ENCODE measurements around the gene ARPIN. TPM values are rescaled to one million over a fixed set of nuclear protein-coding genes. Genes with fewer than 3 reads are reported as not detected.
"Not testable (repeated sequence)": the region's sequence is repeated elsewhere in the genome, so short reads cannot be mapped to it uniquely, and the experiment has no call there.

ARPIN gene
- total RNA-seq, 2 experiments from 2014 or later: not detected

DNA sequence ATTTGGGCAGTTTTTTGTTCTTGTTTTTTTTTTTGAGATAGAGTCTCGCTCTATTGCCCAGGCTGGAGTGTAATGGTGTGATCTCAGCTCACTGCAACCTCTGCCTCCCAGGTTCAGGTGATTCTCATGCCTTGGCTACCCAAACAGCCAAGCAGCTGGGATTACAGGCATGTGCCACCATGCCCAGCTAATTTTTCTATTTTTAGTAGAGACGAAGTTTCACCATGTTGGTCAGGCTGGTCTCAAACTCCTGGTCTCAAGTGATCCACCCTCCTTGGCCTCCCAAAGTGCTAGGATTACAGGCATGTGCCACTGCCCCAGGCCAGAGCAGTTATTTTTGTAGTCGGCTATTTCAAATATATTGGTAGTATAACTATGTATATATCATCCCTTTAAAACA is 27.6 kb downstream of the ARPIN start:
- H3K27ac Mint-ChIP-seq, H3K27me3 Mint-ChIP-seq, POLR2A ChIA-PET, H3K9me3 Mint-ChIP-seq, DNase-seq, H3K4me3 Mint-ChIP-seq, H3K4me1 Mint-ChIP-seq: not testable (repeated sequence)
- H3K36me3 Mint-ChIP-seq (ENCODE audit: low read depth): peaks cover 41% of the 10 kb centered on the region
- CTCF ChIA-PET: interaction anchor here (0.6 to 10.1 kb wide), 3 partner anchors 10 to 316 kb away, joined by 3 to 119 read pairs (median 6); no protein-coding TSS in a partner anchor

DNA sequence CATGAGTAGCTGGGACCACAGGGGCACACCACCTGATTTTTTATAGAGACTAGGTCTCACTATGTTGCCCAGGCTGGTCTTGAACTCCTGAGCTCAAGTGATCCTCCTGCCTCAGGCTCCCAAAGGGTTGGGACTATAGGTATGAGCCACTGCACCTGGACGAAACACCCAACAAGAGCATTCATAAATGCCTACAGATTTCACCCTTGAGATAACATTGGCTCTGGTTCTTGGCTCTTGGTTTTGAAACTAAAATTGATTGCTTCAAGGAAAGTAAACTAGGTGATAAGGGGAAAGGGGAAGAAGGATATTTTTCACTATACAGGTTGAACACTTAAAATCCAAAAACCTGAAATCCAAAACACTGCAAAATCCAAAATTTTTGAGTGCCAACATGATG is 29.2 kb downstream of the ARPIN start:
- POLR2A ChIA-PET: no interaction called here
- no peaks in the 10 kb centered on the region for H3K27me3 Mint-ChIP-seq
- CTCF ChIA-PET: interaction anchor here (1.8 to 1.9 kb wide), 2 partner anchors 10 to 122 kb away, joined by 6 read pairs; no protein-coding TSS in a partner anchor

DNA sequence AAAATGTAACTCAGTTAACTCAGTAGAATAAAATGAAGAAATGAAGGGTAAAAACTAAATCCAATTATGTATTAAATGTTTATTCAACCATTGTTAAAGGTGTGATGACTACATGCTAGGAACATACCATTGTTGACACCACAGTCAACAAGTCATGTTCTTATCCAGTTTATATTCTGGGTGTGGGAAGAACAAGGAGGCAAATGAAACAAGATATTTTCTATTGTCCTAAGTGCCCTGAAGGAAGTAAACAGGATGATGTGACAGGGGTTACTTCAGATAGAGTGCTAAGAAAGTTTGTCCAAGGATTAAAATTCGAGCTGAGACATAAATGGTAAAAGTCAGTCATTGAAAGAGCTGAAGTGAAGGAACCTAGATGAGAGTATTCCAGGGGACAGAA is 32.0 kb downstream of the ARPIN start:
- Mint-ChIP-seq H3K4me1 (no peaks in the 10 kb centered on the region), H3K27ac (no peak overlapping the region), H3K4me3 (no peak overlapping the region), H3K27me3 (no peaks in the 10 kb centered on the region), H3K36me3 (ENCODE audit: low read depth) (peaks cover 33% of the 10 kb centered on the region), H3K9me3 (no peaks in the 10 kb centered on the region)
- CTCF ChIA-PET: no interaction called here
- no peak for DNase-seq
- POLR2A ChIA-PET: no interaction called here

More for the DNA sequence above, 29.2 kb downstream of the ARPIN start:
- DNase-seq: no peak
- no peak overlapping the region for H3K27ac Mint-ChIP-seq
- no peaks in the 10 kb centered on the region for H3K9me3 Mint-ChIP-seq
- H3K4me3 Mint-ChIP-seq: no peak overlapping the region
- H3K36me3 Mint-ChIP-seq (ENCODE audit: low read depth): peaks cover 32% of the 10 kb centered on the region
- no peaks in the 10 kb centered on the region for H3K4me1 Mint-ChIP-seq

DNA sequence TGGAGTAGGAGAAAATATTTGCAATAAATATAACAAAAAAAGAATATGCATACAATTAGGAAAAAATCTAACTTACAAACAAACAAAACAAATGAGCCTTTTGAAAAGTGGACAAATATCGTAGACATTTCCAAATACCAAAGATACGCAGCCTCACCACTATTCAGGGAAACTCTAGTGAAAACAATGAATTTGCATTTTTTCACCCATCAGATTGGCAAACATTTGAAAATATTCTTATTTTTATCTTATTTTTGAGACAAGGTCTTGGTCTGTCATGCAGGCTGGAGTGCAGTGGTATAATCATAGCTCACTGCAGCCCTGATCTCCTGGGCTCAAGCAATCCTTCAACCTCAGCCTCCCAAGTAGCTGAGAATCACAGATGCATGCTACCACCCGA is 34.4 kb downstream of the ARPIN start:
- H3K27ac Mint-ChIP-seq: no peak overlapping the region
- H3K9me3 Mint-ChIP-seq: no peaks in the 10 kb centered on the region
- no peak overlapping the region for H3K4me3 Mint-ChIP-seq
- peaks cover 5% of the 10 kb centered on the region for H3K4me1 Mint-ChIP-seq
- ChIA-PET POLR2A (interaction anchor here (1.6 kb wide), 1 partner anchor 13 kb away, joined by 4 read pairs; no protein-coding TSS in a partner anchor), CTCF (interaction anchor here (0.8 to 5.8 kb wide), 2 partner anchors 117 to 137 kb away, joined by 5 to 77 read pairs; no protein-coding TSS in a partner anchor)
- no peak for DNase-seq
- H3K27me3 Mint-ChIP-seq: no peaks in the 10 kb centered on the region
- peaks cover 24% of the 10 kb centered on the region for H3K36me3 Mint-ChIP-seq (ENCODE audit: low read depth)

DNA sequence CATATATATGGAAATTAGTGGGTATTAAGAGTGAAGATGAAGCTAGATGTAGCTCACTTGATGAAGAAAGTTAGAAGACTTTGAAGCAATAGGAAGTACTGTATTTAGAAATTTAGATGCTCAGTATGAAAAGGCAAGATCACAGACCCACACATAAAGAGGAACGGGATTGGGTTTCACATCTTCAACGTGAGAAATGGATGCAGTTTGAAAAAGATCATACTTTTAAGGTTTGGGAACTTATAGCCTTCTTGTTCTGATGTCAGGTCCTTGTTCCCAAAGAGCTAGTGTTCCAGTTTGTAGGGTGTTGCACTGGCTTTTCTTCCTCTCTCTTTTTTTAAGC is 35.7 kb downstream of the ARPIN start:
- no peak overlapping the region for H3K4me3 Mint-ChIP-seq
- no peaks in the 10 kb centered on the region for H3K27me3 Mint-ChIP-seq
- ChIA-PET POLR2A (interaction anchor here (1.1 to 1.4 kb wide), 3 partner anchors 14 to 62 kb away, joined by 3 to 7 read pairs (median 4); partner anchors contain the start of genes ANPEP and AP3S2), CTCF (interaction anchor here (1.2 to 6.6 kb wide), 8 partner anchors 12 to 136 kb away, joined by 3 to 168 read pairs (median 8); partner anchors contain the start of gene AP3S2)
- peaks cover 22% of the 10 kb centered on the region for H3K36me3 Mint-ChIP-seq (ENCODE audit: low read depth)
- peaks cover 5% of the 10 kb centered on the region for H3K4me1 Mint-ChIP-seq
- DNase-seq: no peak
- no peak overlapping the region for H3K27ac Mint-ChIP-seq
- no peaks in the 10 kb centered on the region for H3K9me3 Mint-ChIP-seq

DNA sequence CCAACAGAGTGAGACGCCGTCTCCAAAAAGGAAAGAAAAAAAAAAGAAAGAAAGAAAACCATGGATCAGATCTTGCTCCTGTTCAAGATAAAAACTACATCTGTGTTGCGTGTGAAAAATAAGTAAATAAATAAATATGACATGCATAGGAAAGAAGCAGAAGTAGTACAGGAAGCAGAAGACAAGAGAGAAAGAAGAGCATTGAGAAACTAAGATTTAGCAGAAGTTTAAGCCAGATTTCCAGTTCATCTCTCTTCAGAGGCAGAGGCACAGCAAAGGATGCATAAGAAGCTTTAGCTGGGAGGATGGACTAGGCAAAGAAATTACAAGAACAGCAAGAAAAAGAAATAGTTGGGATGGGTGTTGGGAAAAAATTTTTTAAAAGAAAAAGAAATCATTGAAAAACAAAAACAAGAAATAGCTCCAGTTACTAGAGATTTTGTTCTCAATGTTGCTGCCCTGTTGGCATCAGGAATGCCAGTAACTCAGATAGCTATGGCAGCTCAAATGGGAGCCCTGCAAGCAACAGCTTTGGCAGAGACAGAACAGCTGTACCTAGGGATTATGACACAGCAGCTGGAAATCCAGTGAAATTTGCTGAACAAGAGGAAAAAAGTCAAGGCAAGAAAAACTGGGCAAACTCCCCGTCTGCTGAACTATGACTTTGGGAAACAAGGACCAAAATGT is 36.2 kb downstream of the ARPIN start:
- Mint-ChIP-seq H3K4me3 (no peak overlapping the region), H3K4me1 (peaks cover 5% of the 10 kb centered on the region), H3K27me3 (no peaks in the 10 kb centered on the region), H3K9me3 (no peaks in the 10 kb centered on the region), H3K27ac (no peak overlapping the region), H3K36me3 (ENCODE audit: low read depth) (peaks cover 22% of the 10 kb centered on the region)
- ChIA-PET POLR2A (interaction anchor here (1.1 to 1.4 kb wide), 3 partner anchors 14 to 62 kb away, joined by 3 to 7 read pairs (median 4); partner anchors contain the start of genes ANPEP and AP3S2), CTCF (interaction anchor here (1.2 to 6.6 kb wide), 8 partner anchors 13 to 135 kb away, joined by 3 to 168 read pairs (median 8); partner anchors contain the start of gene AP3S2)
- no peak for DNase-seq

DNA sequence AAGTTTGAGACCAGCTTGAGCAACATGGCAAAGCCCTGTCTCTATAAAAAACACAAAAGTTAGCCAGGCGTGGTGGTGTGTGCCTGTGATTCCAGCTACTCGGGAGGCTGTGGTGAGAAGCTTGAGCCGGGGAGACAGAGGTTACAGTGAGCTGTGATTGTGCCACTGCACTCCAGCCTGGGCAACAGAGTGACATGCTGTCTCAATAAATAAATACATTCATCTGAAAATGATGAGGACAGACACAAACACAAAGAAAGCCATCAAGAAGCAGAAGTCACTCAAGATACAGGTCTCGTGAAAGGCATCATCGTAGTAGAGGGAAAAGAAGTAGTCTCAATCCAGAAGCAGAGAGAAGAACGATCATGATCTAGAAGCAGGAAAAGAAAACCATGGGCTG is 37.0 kb downstream of the ARPIN start:
- no peaks in the 10 kb centered on the region for H3K27me3 Mint-ChIP-seq
- H3K27ac Mint-ChIP-seq: no peak overlapping the region
- POLR2A ChIA-PET: interaction anchor here (1.4 to 1.6 kb wide), 2 partner anchors 15 to 61 kb away, joined by 3 to 7 read pairs; partner anchors contain the start of gene ANPEP
- DNase-seq: no peak
- H3K36me3 Mint-ChIP-seq (ENCODE audit: low read depth): peaks cover 24% of the 10 kb centered on the region
- CTCF ChIA-PET: interaction anchor here (1.9 to 6.6 kb wide), 5 partner anchors 13 to 137 kb away, joined by 6 to 168 read pairs (median 77); partner anchors contain the start of gene AP3S2
- H3K9me3 Mint-ChIP-seq: no peaks in the 10 kb centered on the region
- peaks cover 5% of the 10 kb centered on the region for H3K4me1 Mint-ChIP-seq
- H3K4me3 Mint-ChIP-seq: no peak overlapping the region

DNA sequence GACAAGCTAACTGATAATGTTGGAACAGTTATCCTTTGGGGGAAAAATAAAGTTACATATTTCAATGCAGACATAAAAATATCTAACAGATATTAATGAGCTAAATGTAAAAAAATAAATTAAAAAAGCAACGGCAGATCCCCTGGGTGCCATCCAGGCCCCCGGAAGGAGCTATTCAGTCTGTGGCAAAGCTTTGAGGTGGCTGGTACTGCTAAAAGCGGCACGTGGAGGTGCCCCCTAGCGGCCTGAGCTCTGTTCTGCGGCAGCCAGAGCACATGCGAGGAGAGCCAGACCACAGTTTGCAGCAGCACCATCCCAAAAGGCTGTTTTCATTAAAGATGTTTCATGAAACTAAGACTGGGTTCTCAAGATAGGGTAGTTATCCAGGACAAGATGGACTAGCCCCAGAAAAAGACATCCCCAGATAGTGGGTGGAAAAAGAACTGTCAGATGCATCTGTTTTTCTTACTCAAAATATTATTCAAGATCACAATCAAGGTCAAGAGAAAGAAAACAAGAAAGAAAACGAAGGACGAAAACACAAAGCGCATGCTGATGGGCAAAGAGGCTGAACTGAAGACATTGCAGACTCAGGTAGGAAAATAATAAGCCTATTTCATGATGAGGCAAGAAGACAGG is 37.7 kb downstream of the ARPIN start:
- peaks cover 5% of the 10 kb centered on the region for H3K4me1 Mint-ChIP-seq
- peaks cover 31% of the 10 kb centered on the region for H3K36me3 Mint-ChIP-seq (ENCODE audit: low read depth)
- no peaks in the 10 kb centered on the region for H3K9me3 Mint-ChIP-seq
- ChIA-PET POLR2A (interaction anchor here (0.7 to 1.6 kb wide), 7 partner anchors 16 to 212 kb away, joined by 3 to 11 read pairs (median 4); partner anchors contain the start of gene AP3S2), CTCF (interaction anchor here (0.7 to 6.6 kb wide), 49 partner anchors 8 to 268 kb away, joined by 3 to 168 read pairs (median 4); partner anchors contain the start of genes ANPEP, AP3S2, IDH2 and MESP2)
- no peak overlapping the region for H3K27ac Mint-ChIP-seq
- DNase-seq: peak; percentile 84
- H3K4me3 Mint-ChIP-seq: no peak overlapping the region
- no peaks in the 10 kb centered on the region for H3K27me3 Mint-ChIP-seq

DNA sequence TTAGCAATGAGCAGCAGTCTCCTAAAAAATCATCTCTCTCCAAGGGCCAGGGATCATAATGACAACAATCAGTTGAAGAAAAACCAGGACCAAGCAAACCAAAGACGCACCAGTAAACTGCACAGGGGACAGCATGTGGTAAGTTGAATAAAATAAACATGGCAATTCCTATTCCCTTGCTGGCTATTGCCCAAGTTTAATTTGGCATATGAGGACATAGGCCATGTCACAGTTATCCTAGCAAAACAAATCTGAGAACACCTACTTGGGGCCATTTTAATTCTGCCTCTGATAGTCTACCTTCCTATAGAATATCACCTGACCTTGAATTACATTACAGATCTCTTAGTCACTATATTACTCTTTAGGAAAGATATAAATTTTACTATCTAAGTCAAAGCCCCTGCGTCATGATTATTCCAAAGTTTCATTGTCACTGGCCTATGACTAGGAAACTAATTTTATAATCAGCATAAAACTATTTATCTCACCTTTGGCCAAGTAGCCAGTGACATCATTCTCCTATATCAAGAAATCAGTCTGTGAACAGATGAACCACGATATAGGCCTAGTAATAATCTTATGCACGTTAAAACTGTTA is 42.0 kb downstream of the ARPIN start:
- Mint-ChIP-seq H3K36me3 (ENCODE audit: low read depth) (peaks cover 25% of the 10 kb centered on the region), H3K9me3 (no peaks in the 10 kb centered on the region)
- CTCF ChIA-PET: interaction anchor here (6.6 kb wide), 1 partner anchor 110 kb away, joined by 168 read pairs; no protein-coding TSS in a partner anchor

DNA sequence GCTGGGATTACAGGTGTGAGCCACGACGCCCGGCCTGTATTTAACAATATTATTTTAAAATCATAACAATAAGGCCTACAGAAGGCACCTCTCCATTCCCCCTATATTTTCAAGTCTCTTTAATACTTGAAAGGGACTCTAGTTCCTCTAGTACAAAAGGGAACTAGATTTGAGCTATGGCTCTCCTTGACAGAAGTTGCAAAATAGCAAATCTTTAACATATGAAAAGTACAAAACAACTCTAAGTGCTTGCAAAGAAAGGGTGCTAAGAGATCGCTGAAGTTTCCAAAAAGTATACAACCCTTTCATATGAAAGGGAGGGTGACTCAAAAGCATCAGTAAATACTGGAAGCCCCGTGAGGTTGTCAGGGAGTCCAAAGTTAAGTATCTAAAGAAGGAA is 42.7 kb downstream of the ARPIN start:
- Mint-ChIP-seq H3K27me3 (no peaks in the 10 kb centered on the region), H3K9me3 (no peaks in the 10 kb centered on the region), H3K4me1 (peaks cover under 1% of the 10 kb centered on the region), H3K36me3 (ENCODE audit: low read depth) (peaks cover 23% of the 10 kb centered on the region), H3K27ac (no peak overlapping the region), H3K4me3 (no peak overlapping the region)
- ChIA-PET POLR2A (no interaction called here), CTCF (no interaction called here)
- DNase-seq: no peak

More for the DNA sequence above, 42.0 kb downstream of the ARPIN start:
- no peaks in the 10 kb centered on the region for H3K27me3 Mint-ChIP-seq
- POLR2A ChIA-PET: no interaction called here
- no peak for DNase-seq
- H3K27ac Mint-ChIP-seq: no peak overlapping the region
- H3K4me3 Mint-ChIP-seq: no peak overlapping the region
- H3K4me1 Mint-ChIP-seq: peaks cover 5% of the 10 kb centered on the region

DNA sequence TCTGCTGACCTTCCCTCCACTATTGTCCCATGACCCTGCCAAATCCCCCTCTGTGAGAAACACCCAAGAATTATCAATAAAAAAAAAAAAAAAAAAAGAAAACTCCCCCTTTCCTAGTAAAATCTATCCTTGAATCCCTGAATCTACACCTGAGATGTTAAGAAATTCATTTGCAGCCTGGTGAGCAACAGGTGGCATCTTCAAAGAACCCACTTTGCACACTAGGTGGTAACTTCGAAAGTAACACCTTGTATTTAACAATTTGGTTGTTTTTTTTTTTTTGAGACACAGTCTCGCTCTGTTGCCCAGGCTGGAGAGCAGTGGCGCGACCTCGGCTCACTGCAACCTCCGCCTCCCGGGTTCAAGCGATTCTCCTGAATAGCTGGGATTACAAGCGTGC is 43.3 kb downstream of the ARPIN start:
- H3K9me3 Mint-ChIP-seq, H3K27ac Mint-ChIP-seq, CTCF ChIA-PET, DNase-seq, H3K27me3 Mint-ChIP-seq, H3K4me3 Mint-ChIP-seq, POLR2A ChIA-PET, H3K4me1 Mint-ChIP-seq: not testable (repeated sequence)
- peaks cover 23% of the 10 kb centered on the region for H3K36me3 Mint-ChIP-seq (ENCODE audit: low read depth)

DNA sequence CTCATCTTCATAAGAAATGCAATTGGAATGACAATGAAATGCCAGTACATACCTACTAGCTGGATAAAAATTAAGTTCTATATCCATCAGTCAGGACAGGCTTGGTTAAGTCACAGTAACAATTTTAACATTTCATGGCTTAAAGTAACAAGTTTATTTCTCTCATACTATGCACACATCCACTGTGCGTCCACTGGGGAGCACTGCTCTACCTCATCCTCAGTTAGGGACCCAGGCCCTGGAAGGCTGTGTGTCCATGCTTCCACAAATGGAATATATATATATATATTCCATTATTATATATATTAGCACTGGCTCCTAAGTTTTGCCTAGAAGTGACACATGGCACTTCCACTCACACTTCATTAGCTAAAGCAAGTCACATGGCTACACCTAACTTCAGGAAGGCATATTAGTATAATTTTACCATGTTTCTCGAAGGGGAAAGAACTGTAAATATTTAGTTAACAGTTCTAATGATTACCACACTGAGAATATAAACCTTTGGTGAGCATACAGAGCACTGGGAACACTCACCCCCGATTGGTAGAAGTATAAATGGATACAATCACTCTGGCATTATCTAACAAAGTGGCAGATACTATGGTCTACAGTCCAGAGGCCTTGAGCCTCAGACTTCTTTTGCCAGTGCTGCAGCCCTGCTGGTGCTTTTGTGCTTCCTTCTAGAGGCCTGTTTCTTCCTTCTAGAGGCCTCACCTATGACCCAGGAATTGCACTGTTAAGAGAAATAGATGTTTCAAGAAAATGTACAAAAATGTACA is 47.6 kb downstream of the ARPIN start:
- Mint-ChIP-seq H3K27ac (no peak overlapping the region), H3K4me1 (peaks cover 9% of the 10 kb centered on the region), H3K4me3 (no peak overlapping the region), H3K36me3 (ENCODE audit: low read depth) (peaks cover 24% of the 10 kb centered on the region), H3K27me3 (no peaks in the 10 kb centered on the region), H3K9me3 (no peaks in the 10 kb centered on the region)
- ChIA-PET POLR2A (no interaction called here), CTCF (interaction anchor here (2.1 to 2.5 kb wide), 2 partner anchors 9 to 10 kb away, joined by 13 to 14 read pairs; no protein-coding TSS in a partner anchor)
- no peak for DNase-seq
